NCI-H2107 treated with DMSO at 0.1 percent for 48 hours (cell line): ENCODE results near the gene PTPRU.
"Not testable (repeated sequence)": the region's sequence is repeated elsewhere in the genome, so short reads cannot be mapped to it uniquely, and the experiment has no call there.

Experiments used
- DNase-seq: peaks from one replicate; lab custom pipeline; 2025; ENCODE audit not compliant: unreplicated experiment; lab: John Stamatoyannopoulos, UW

The PTPRU gene

DNA sequence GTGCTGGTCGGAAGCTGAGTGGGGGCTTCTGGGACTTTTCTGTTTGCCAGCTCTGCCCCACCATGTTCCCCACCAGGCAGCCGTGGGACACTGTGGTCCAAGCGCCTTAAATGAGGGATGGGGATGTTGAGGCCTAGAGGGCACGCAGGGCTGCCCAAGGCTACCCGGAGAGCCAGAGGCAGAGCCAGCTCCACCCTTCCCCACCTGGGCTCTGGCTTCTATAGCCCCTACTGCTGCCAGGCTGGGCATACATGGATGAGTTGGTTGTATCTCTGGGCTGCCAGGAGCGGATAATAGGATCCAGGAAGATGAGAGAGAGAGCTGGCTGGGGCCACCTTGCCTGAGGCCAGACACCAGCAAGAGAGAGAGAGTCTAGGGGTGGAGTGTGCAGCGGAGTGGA is 49.4 kb downstream of the PTPRU start:
- DNase-seq = no peak

DNA sequence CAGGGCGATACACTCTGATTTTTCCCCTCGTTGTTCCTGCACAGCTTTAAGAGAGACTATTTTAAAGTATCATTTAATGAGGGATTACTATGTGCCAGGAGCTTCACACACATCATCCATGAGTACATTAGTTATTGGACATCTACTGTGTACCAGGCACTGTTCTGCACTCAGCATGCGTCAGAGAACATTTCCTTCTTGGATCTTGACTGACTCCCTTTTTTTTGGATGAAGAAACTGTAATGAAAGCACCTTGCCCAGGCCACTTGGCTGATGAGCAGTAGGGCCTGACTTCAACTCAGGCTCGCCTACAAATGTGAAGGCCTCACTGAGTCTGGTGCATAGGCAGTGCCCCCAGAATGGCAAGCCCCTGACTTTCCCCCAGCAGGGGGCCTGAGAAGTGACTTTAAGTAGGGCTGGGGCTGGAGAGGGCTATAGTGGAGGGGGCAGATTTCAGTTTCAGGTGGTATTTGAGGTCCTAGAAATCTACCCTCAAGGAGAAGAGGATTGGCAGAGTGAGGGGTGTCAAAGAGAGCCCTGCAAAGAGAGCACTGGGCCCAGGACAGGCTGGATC is 50.0 kb downstream of the PTPRU start:
- DNase-seq = no peak

GRCh38 chr1:29289493-29289892 is 53.2 kb downstream of the PTPRU start:
- DNase-seq = no peak

DNA sequence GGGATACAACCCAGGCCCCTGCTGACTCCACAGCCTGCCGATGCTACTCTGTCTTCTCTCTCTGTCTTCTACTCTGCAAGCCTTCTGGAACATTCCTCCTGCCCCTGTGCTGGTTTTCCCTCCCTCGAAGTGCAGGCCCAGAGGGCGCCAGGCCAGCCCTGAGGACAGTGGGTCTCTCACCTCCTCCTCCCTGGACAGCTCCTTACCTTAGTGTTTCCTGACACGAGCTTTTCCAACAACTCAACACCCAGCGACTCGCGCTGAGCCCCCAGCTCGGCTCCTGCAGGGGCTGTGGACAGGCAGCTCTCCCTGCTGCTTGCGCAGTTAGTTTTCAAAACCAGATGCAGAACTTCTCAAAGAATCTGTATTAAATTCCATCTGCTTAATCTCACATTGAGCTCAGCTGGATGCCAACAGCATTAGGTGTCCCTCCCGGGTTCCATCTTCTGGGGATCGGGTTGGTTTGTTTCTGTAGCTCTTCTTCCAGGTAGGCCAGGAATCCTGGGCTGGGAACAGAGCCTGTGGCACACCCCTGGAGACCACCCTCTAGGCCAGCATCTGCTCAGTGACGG is 54.2 kb downstream of the PTPRU start:
- no peak for DNase-seq

- no peak for DNase-seq
These were observed 55.4 kb downstream of the PTPRU start for GRCh38 chr1:29291756-29292155.

DNA sequence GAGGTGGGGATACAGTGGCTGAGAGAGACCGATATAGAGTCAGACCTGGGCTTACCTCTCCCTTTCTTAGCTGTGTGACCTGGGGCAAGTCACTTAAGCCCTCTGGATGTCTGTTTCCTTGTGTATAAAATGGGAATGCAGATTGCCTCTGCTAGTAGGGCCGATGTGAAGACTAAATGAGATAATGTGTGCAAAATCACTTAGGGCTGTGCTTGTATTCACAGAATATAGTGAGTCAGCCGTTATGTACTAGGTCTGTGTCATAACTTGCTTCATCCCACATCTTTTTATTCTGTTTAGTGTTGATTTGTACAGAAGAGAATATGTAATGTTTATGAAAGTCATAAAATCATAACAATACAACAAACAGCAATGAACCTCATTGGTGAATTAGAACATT is 56.0 kb downstream of the PTPRU start:
- no peak for DNase-seq

DNA sequence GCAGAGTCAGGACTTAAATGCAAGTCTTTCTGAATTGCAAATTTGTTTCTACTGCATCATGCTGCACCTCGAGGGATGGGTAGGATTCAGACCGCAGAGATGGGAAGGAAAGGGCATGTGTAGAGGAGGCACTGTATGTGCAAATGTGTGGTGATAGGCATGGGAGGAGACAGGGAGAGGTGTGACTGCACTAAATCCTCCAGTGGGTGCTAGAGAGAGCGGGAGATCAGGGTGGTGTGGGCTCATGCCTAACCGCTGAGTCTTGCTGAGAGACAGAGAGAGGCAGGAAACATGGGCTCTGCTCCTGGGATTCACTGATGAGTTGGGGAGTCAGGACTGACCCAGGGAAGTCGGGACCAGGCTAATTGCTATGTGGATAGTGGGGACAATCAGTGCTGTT is 61.1 kb downstream of the PTPRU start:
- no peak for DNase-seq

DNA sequence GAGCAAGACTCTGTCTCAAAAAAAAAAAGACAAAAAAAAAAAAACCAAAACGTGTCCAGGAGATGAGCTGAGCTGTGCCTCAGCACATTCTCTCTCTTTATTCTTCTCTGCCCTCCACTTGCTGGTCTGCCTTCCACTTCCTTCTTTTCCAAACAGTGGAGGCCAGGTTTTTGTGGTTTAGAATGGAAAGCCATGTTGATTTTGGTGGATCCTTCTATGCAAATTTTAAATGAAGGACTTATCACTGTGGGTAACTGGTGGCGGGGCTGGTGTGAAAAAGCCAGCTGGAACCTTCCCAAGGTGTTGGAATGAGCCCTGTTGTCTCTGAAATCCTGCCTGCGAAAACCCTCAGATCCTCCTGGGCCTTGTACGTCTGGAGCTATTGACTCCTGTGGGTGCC is 61.9 kb downstream of the PTPRU start:
- peak; percentile 27 for DNase-seq

GRCh38 chr1:29299446-29299845 is 63.1 kb downstream of the PTPRU start:
- DNase-seq = no peak

GRCh38 chr1:29301732-29302131 is 65.4 kb downstream of the PTPRU start:
- not testable (repeated sequence) for DNase-seq

- DNase-seq = no peak
These were observed 67.1 kb downstream of the PTPRU start for GRCh38 chr1:29303201-29304024.

DNA sequence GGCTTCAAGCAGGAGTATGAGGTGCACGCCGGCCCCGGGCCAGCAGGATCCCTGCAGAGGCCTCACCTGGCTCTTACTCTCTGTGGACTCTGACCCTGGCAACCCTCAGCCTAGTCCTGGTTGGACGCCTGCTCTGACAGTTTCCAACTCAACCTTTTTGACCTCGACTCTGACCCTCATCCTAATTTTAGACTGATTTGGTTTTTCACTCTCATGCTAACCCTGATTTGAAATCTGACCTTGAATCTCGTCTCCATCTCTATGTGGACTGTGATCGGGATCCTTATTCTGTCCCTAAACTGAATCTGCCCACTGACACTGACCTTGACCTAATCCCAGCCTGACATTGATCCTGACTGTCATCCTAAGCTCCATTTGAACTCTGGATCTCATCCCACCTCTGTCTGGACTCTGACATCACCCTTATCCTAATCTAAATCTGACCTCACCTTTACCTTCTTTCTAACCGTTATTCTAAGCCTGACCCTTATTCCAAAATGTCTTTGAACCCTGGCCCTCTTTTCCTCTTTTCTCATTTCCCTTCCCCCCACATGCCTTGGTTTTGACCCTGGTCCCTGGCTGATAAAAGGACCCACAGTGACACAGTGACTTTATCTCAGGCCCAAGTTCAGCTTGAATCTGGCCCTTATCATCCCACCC is 67.8 kb downstream of the PTPRU start:
- no peak for DNase-seq

DNA sequence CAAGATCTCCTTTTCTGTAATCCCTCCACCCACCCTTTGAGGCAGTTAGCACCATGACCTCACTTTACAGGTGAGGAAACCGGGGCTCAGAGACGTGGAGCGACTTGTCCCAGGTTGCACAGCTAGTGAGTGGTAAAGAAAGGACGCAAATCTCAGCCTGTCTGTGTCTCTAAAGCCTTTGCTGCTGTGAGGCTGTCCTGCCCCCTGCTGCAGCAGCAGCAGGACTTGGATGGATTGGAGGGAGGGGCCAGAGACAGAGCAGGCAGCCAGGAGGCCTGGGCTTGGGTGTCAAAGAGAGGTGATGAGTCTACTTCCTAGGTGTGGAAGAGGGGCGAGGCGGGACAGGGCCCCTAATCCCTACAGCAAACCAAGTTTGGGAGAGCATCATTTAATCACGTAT is 69.6 kb downstream of the PTPRU start:
- DNase-seq = no peak

DNA sequence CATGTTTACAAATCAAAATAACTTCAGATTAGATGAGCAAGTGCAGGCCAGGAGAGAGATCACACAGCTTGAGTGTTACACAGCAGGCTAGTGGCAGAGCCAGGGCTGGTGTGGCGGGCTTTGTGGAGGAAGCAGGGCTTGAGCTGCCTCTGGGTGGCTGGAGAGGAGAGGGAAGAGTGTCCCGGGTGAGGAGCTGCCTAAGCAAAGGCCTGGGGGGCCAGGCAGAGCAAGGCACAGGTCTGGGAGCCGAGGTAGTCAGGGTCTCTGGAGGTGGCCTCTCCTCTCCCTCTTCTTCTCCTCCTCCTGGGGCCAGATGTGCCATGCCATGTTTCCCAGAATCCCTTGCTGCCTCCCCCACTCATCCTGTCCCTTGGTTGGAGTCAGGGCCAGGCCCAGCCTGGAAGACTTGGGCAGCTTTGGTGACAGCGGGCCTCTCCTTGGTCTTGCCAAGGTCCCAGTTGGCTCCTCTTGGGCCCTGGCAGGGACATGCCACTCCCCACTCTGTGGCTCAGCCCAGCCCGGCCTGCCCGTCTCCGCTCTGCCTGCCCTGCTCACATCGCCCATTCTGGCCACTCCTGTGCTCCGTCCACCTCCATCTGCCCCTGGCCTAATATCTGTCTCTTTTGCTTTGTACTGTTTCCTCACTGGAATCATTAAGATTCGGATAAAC is 70.3 kb downstream of the PTPRU start:
- DNase-seq = no peak

- DNase-seq = no peak
These were observed 72.8 kb downstream of the PTPRU start for GRCh38 chr1:29309075-29309474.

DNA sequence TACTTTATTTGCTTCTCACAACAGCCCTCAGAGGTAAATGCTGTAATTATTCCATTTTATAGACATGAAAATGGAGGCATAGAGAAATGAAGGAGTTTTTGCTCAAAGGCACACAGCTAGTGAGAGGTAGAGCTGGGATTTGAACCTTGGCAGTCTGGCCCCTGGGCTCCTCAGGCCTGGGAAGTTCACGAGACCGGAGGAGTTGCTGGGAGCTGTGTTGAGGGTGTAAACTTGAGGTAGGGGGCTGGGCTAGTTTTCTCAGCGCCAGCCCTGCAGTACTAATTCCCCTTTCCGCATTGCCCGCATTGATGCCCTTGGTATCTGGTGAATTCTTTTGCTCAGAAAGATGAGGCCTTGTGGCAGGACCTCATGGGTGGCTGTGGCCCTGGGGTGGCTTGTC is 73.3 kb downstream of the PTPRU start:
- no peak for DNase-seq

DNA sequence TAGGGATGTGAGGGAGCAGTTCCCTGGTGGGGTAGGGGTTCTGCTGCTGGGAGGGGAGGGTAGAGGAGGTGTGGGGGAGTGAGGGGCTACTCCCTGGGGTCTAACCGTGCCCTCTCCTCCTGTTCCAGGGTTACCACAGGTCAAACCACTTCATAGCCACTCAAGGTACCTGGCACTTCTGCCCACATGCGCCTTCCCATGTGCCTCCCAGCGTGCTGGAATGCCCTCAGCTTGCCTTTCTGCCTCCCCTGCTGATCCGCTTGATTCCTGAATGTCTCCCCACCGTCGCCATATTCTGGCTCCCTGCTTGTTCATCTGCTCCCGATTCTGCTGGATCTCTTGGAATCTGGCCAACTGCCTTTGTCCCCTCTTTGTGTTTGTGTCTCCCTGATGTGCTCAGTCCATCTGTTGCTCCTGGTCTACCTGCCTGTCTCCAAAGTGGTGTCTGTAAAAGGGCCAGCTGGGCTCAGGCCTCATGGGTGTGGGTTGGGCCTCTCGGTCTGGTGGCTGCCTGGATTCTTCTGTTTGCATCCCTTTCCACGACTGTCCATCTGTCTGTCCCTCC is 74.4 kb downstream of the PTPRU start:
- no peak for DNase-seq

DNA sequence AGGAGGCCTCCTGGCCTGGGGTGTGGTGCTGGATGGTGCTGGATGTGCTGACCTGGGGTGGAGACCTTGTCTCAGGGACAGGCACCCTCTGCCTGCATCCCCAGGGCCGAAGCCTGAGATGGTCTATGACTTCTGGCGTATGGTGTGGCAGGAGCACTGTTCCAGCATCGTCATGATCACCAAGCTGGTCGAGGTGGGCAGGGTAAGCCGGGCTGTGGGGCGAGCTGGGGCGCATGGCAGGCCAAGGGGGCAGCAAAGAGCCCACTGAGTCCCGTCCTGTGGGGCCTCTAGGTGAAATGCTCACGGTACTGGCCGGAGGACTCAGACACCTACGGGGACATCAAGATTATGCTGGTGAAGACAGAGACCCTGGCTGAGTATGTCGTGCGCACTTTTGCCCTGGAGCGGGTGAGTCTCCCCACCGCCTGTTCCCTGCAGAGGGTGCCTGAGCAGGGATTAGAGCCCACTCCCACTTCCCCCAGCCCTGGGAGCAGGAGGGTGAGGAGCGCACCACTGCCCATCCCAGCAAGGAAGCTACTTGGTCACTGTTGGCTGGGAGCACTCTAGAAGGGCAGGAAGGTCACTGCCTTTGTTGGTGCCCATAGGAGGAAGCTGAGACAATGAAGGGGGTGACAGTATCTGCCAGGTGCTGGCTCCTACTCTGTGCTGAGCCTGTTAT is 75.2 kb downstream of the PTPRU start:
- DNase-seq = no peak

GRCh38 chr1:29312469-29313461 is 76.4 kb downstream of the PTPRU start:
- DNase-seq = no peak
